OCI-M2 (cell line): Measurements from ENCODE around the gene GCNT2.
A peak's percentile ranks its signal among the peaks of the same experiment; 100 is the strongest.
"Not testable (repeated sequence)": the region's sequence is repeated elsewhere in the genome, so short reads cannot be mapped to it uniquely, and the experiment has no call there.

Experiments used
- DNase-seq: peaks from one replicate; lab custom pipeline; 2025; ENCODE audit not compliant: unreplicated experiment; lab: John Stamatoyannopoulos, UW

The GCNT2 gene

GRCh38 chr6:10521104-10521808, at the start of gene GCNT2:
Gene GCNT2 (plus strand): TSS chr6:10521351. CDS start chr6:10528912, 7,561 bp downstream.
- no peak for DNase-seq

GRCh38 chr6:10472634-10473033, 48.5 kb upstream of the GCNT2 start:
- DNase-seq, result no peak

- peak; percentile 67 for DNase-seq
These were observed 42.7 kb upstream of the GCNT2 start for GRCh38 chr6:10478187-10479040.

GRCh38 chr6:10479939-10480700, 41.0 kb upstream of the GCNT2 start:
- DNase-seq, result no peak

GRCh38 chr6:10481101-10481500, 40.0 kb upstream of the GCNT2 start:
- no peak for DNase-seq

GRCh38 chr6:10482636-10483257, 38.4 kb upstream of the GCNT2 start:
- no peak for DNase-seq

GRCh38 chr6:10484912-10485311, 36.2 kb upstream of the GCNT2 start:
- DNase-seq, result no peak

- DNase-seq, result no peak
These were observed 35.7 kb upstream of the GCNT2 start for GRCh38 chr6:10485406-10485805.

- DNase-seq, result no peak
These were observed 34.9 kb upstream of the GCNT2 start for GRCh38 chr6:10486215-10486614.

- DNase-seq, result not testable (repeated sequence)
These were observed 34.1 kb upstream of the GCNT2 start for GRCh38 chr6:10486944-10487588.

GRCh38 chr6:10487668-10488327, 33.4 kb upstream of the GCNT2 start:
- DNase-seq, result no peak

GRCh38 chr6:10491463-10491862, 29.7 kb upstream of the GCNT2 start:
- no peak for DNase-seq

GRCh38 chr6:10491905-10492304, 29.2 kb upstream of the GCNT2 start:
- DNase-seq, result not testable (repeated sequence)

GRCh38 chr6:10495029-10495428, 26.1 kb upstream of the GCNT2 start:
- DNase-seq, result no peak

- no peak for DNase-seq
These were observed 15.6 kb upstream of the GCNT2 start for GRCh38 chr6:10505529-10505928.

GRCh38 chr6:10507298-10507697, 13.9 kb upstream of the GCNT2 start:
- DNase-seq, result no peak

GRCh38 chr6:10507715-10508114, 13.4 kb upstream of the GCNT2 start:
- DNase-seq, result no peak

- DNase-seq, result peak; percentile 37
These were observed 10.4 kb upstream of the GCNT2 start for GRCh38 chr6:10510592-10511367.

- no peak for DNase-seq
These were observed 9.7 kb upstream of the GCNT2 start for GRCh38 chr6:10511477-10511876.
